Neural progenitor cell (in vitro differentiated cells): ENCODE results near the gene LHCGR. TPM values are rescaled to one million over a fixed set of nuclear protein-coding genes. Genes with fewer than 3 reads are reported as not detected.
A peak's percentile ranks its signal among the peaks of the same experiment; 100 is the strongest.

Source experiments
- DNase-seq: peaks from one replicate; pipeline ENCODE4 v3.0.0-alpha.2; 2016; ENCODE audit warnings: low spot score
- H2AFZ ChIP-seq: fragments of 200-600 bp; sonication (generic); replicated peaks from 2 replicates; pipeline ENCODE4 v1.6.1; 2016; ENCODE audit warnings: antibody characterized with exemption
- H3F3A ChIP-seq: fragments of 200-600 bp; sonication (generic); 2 replicates; pipeline ENCODE4 v1.6.1; 2016; ENCODE audit warnings: antibody characterized with exemption, low read depth
- H3K27ac ChIP-seq: fragments of 200-600 bp; sonication (generic); 2 replicates; pipeline ENCODE4 v1.5.1; 2016; ENCODE audit warnings: mild to moderate bottlenecking
- H3K27me3 ChIP-seq: fragments of 200-600 bp; sonication (generic); 2 replicates; pipeline ENCODE4 v1.6.1; 2016; ENCODE audit warnings: mild to moderate bottlenecking, moderate library complexity
- H3K36me3 ChIP-seq: fragments of 200-600 bp; sonication (generic); 2 replicates; pipeline ENCODE4 v1.5.1; 2016
- H3K4me1 ChIP-seq: fragments of 200-600 bp; sonication (generic); 2 replicates; pipeline ENCODE4 v1.6.1; 2016; ENCODE audit warnings: mixed run types
- H3K4me2 ChIP-seq: fragments of 200-600 bp; sonication (generic); 2 replicates; pipeline ENCODE4 v1.6.1; 2016
- H3K4me3 ChIP-seq: fragments of 200-600 bp; sonication (generic); 2 replicates; pipeline ENCODE4 v1.5.1; 2016
- H3K79me2 ChIP-seq: fragments of 200-600 bp; sonication (generic); 2 replicates; pipeline ENCODE4 v1.6.1; 2016; ENCODE audit warnings: low read depth
- H3K9ac ChIP-seq: fragments of 200-600 bp; sonication (generic); 2 replicates; pipeline ENCODE4 v1.6.1; 2016
- H3K9me3 ChIP-seq: fragments of 200-600 bp; sonication (generic); 2 replicates; pipeline ENCODE4 v1.5.1; 2016; ENCODE audit warnings: low read depth
- H4K20me1 ChIP-seq: fragments of 200-600 bp; sonication (generic); 2 replicates; pipeline ENCODE4 v1.6.1; 2016; ENCODE audit warnings: low read depth
- H3K27ac Mint-ChIP-seq: 3 replicates; pipeline ENCODE4 v1.8.0; 2021; ENCODE audit warnings: mixed read lengths
- H3K27me3 Mint-ChIP-seq: 2 replicates; pipeline ENCODE4 v1.8.0; 2022; ENCODE audit warnings: low read depth, mild to moderate bottlenecking, inconsistent platforms, moderate library complexity, mixed read lengths; ENCODE audit not compliant: insufficient read depth
- H3K36me3 Mint-ChIP-seq: 3 replicates; pipeline ENCODE4 v1.8.0; 2021; ENCODE audit warnings: mixed read lengths
- H3K4me1 Mint-ChIP-seq: 3 replicates; pipeline ENCODE4 v1.8.0; 2021; ENCODE audit warnings: mixed read lengths
- H3K4me3 Mint-ChIP-seq: 3 replicates; pipeline ENCODE4 v1.8.0; 2021; ENCODE audit warnings: mild to moderate bottlenecking, moderate library complexity, mixed read lengths
- H3K9me3 Mint-ChIP-seq: 3 replicates; pipeline ENCODE4 v1.8.0; 2020; ENCODE audit warnings: mixed read lengths
- EZH2 ChIP-seq: fragments of 200-600 bp; sonication (generic); IDR thresholded peaks from 2 replicates; pipeline ENCODE4 v1.6.1; 2017; ENCODE audit warnings: antibody characterized with exemption, mild to moderate bottlenecking, moderate library complexity
- EZH2phosphoT487 ChIP-seq: fragments of 200-600 bp; sonication (generic); IDR thresholded peaks from 2 replicates; pipeline ENCODE4 v1.6.1; 2017; ENCODE audit warnings: antibody characterized with exemption
- total RNA-seq: library from RNA; depleted of rRNA; stranded (reverse); fragments of >200 nt; gene quantifications from 2 replicates; pipeline ENCODE4 v1.2.3, GENCODE V29; 2015; ENCODE audit warnings: low replicate concordance
- TF ChIP-seq, protein P1 (sequence below): fragments of 200-600 bp; sonication (generic); IDR thresholded peaks from 2 replicates; pipeline ENCODE4 v1.5.1; 2017; ENCODE audit warnings: antibody characterized with exemption, mild to moderate bottlenecking

The LHCGR gene
- total RNA-seq, 1 donor from 2014 or later, result not detected

DNA sequence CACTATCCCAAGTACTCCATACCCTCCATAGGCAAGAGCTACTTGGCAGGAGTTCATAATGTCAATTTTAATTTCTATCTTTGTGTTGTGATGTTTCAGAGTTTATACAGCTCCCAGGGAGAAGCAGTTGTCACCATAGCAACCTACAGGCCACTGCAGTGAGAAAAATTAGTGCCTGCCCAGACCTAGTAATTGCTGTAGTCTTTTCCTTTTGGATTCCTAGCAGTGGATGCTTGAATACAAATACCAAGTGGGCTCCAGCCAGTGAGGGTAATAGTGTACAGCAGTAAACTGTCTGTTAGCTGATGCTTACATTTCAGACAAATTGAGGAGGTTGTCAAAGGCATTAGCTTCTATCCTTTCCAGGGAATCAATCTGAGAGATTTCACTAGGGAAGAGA lies 26.7 kb downstream of the LHCGR start:
- no peaks in the 10 kb centered on the region for H3K9me3 Mint-ChIP-seq
- peaks cover 2% of the 10 kb centered on the region for H3K27me3 Mint-ChIP-seq
- Histone ChIP-seq H3K27me3 (no peaks in the 10 kb centered on the region), H3K9me3 (no peaks in the 10 kb centered on the region), H3F3A (no peaks in the 10 kb centered on the region), H3K4me3 (no peak overlapping the region), H3K9ac (no peak overlapping the region), H3K36me3 (no peaks in the 10 kb centered on the region), H3K4me2 (no peak overlapping the region), H3K4me1 (peaks cover 30% of the 10 kb centered on the region), H3K79me2 (no peaks in the 10 kb centered on the region), H3K27ac (no peak overlapping the region), H4K20me1 (no peaks in the 10 kb centered on the region), H2AFZ (no peak overlapping the region)
- no peaks in the 10 kb centered on the region for H3K36me3 Mint-ChIP-seq
- no peak for DNase-seq
- peak overlapping the region; percentile 64 for H3K27ac Mint-ChIP-seq
- TF ChIP-seq EZH2, result no peak
- TF ChIP-seq, protein P1, sequence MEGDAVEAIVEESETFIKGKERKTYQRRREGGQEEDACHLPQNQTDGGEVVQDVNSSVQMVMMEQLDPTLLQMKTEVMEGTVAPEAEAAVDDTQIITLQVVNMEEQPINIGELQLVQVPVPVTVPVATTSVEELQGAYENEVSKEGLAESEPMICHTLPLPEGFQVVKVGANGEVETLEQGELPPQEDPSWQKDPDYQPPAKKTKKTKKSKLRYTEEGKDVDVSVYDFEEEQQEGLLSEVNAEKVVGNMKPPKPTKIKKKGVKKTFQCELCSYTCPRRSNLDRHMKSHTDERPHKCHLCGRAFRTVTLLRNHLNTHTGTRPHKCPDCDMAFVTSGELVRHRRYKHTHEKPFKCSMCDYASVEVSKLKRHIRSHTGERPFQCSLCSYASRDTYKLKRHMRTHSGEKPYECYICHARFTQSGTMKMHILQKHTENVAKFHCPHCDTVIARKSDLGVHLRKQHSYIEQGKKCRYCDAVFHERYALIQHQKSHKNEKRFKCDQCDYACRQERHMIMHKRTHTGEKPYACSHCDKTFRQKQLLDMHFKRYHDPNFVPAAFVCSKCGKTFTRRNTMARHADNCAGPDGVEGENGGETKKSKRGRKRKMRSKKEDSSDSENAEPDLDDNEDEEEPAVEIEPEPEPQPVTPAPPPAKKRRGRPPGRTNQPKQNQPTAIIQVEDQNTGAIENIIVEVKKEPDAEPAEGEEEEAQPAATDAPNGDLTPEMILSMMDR, result no peak
- TF ChIP-seq EZH2phosphoT487, result no peak
- H3K4me1 Mint-ChIP-seq, result peaks cover 27% of the 10 kb centered on the region
- H3K4me3 Mint-ChIP-seq, result no peak overlapping the region

- TF ChIP-seq, protein P1, result no peak
- TF ChIP-seq EZH2 (no peak), EZH2phosphoT487 (no peak)
- no peak overlapping the region for H3K4me3 Mint-ChIP-seq
Observed at GRCh38 chr2:48728295-48728694, 27.2 kb downstream of the LHCGR start.

DNA sequence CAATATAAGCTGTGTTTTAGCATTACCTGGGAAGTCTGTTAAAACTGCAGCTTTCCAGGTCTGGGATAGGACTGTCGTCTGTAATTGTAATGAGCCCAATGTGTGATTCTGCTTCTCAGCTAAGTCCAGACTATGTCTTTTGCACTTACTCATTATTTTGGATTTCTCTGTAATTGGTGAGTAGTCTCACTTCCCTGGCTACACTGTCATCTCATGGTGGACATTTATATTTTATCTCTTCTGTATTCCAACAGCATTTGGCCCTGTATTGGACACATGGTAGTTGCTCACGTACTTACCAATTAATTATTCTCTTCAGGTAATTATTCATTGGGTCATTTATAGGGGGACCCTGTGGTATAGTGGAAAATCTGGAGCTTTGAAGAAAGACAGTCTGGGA lies 28.0 kb downstream of the LHCGR start:
- no peak for DNase-seq
- H3K27me3 Mint-ChIP-seq, result no peaks in the 10 kb centered on the region
- no peaks in the 10 kb centered on the region for H3K9me3 ChIP-seq
- no peaks in the 10 kb centered on the region for H3F3A ChIP-seq
- H3K27me3 ChIP-seq, result no peaks in the 10 kb centered on the region
- no peak overlapping the region for H3K27ac Mint-ChIP-seq
- H2AFZ ChIP-seq, result no peak overlapping the region
- H3K36me3 Mint-ChIP-seq, result no peaks in the 10 kb centered on the region
- no peaks in the 10 kb centered on the region for H3K79me2 ChIP-seq
- no peaks in the 10 kb centered on the region for H4K20me1 ChIP-seq
- peaks cover 20% of the 10 kb centered on the region for H3K4me1 ChIP-seq
- H3K4me2 ChIP-seq, result no peak overlapping the region
- no peaks in the 10 kb centered on the region for H3K9me3 Mint-ChIP-seq
- H3K9ac ChIP-seq, result no peak overlapping the region
- TF ChIP-seq EZH2phosphoT487 (no peak), EZH2 (no peak)
- TF ChIP-seq, protein P1, result peak; percentile 37
- peaks cover 21% of the 10 kb centered on the region for H3K4me1 Mint-ChIP-seq
- H3K27ac ChIP-seq, result no peak overlapping the region
- no peak overlapping the region for H3K4me3 Mint-ChIP-seq
- no peaks in the 10 kb centered on the region for H3K36me3 ChIP-seq
- no peak overlapping the region for H3K4me3 ChIP-seq

More at GRCh38 chr2:48728295-48728694, 27.2 kb downstream of the LHCGR start:
- no peak overlapping the region for H3K4me3 ChIP-seq
- no peak overlapping the region for H3K9ac ChIP-seq
- H3K27me3 ChIP-seq, result no peaks in the 10 kb centered on the region
- H3K4me1 ChIP-seq, result peaks cover 28% of the 10 kb centered on the region
- H3K9me3 Mint-ChIP-seq, result no peaks in the 10 kb centered on the region
- no peak for DNase-seq
- no peaks in the 10 kb centered on the region for H3K9me3 ChIP-seq
- no peaks in the 10 kb centered on the region for H4K20me1 ChIP-seq
- H3K36me3 Mint-ChIP-seq, result no peaks in the 10 kb centered on the region
- H3K4me2 ChIP-seq, result no peak overlapping the region
- H3K27ac Mint-ChIP-seq, result peak overlapping the region; percentile 64
- no peak overlapping the region for H3K27ac ChIP-seq
- no peaks in the 10 kb centered on the region for H3F3A ChIP-seq
- H3K36me3 ChIP-seq, result no peaks in the 10 kb centered on the region
- H2AFZ ChIP-seq, result no peak overlapping the region
- H3K79me2 ChIP-seq, result no peaks in the 10 kb centered on the region
- no peaks in the 10 kb centered on the region for H3K27me3 Mint-ChIP-seq
- peaks cover 22% of the 10 kb centered on the region for H3K4me1 Mint-ChIP-seq
